Ecto neural progenitor cell (in vitro differentiated cells): ENCODE results near the gene AQP12B.
"Not testable (repeated sequence)": the region's sequence is repeated elsewhere in the genome, so short reads cannot be mapped to it uniquely, and the experiment has no call there.

Experiments
- DNase-seq: peaks from one replicate; pipeline ENCODE4 v3.0.0-alpha.2; 2018; ENCODE audit warnings: low spot score

The AQP12B gene

GRCh38 chr2:240701091-240701735 is 18.5 kb upstream of the AQP12B start:
- DNase-seq, result no peak

- not testable (repeated sequence) for DNase-seq
Observed at GRCh38 chr2:240700616-240701015, 17.9 kb upstream of the AQP12B start.

GRCh38 chr2:240699835-240700234 is 17.1 kb upstream of the AQP12B start:
- DNase-seq, result not testable (repeated sequence)

GRCh38 chr2:240698852-240699561 is 16.3 kb upstream of the AQP12B start:
- DNase-seq, result not testable (repeated sequence)

GRCh38 chr2:240696469-240696868 is 13.8 kb upstream of the AQP12B start:
- not testable (repeated sequence) for DNase-seq

GRCh38 chr2:240695593-240695992 is 12.9 kb upstream of the AQP12B start:
- not testable (repeated sequence) for DNase-seq

GRCh38 chr2:240694304-240694703 is 11.6 kb upstream of the AQP12B start:
- not testable (repeated sequence) for DNase-seq

- peak; percentile 18 for DNase-seq
Observed at GRCh38 chr2:240692583-240693561, 10.2 kb upstream of the AQP12B start.

- DNase-seq, result peak; percentile 31
Observed at GRCh38 chr2:240691631-240692420, 9.1 kb upstream of the AQP12B start, which contains the start of gene AQP12A. AQP12A (plus strand) TSS chr2:240691866; CDS start chr2:240691914, 48 bp downstream.

- DNase-seq, result not testable (repeated sequence)
Observed at GRCh38 chr2:240691075-240691427, 8.4 kb upstream of the AQP12B start.

GRCh38 chr2:240690421-240691074 is 7.9 kb upstream of the AQP12B start:
- not testable (repeated sequence) for DNase-seq

GRCh38 chr2:240689975-240690374 is 7.3 kb upstream of the AQP12B start:
- DNase-seq, result no peak

GRCh38 chr2:240688553-240688919 is 5.9 kb upstream of the AQP12B start:
- DNase-seq, result peak; percentile 39

- peak; percentile 33 for DNase-seq
Observed at GRCh38 chr2:240687741-240688552, 5.3 kb upstream of the AQP12B start.

- no peak for DNase-seq
Observed at GRCh38 chr2:240687045-240687740, 4.5 kb upstream of the AQP12B start.

- no peak for DNase-seq
Observed at GRCh38 chr2:240686460-240686859, 3.8 kb upstream of the AQP12B start.

GRCh38 chr2:240685771-240686371 is 3.2 kb upstream of the AQP12B start:
- DNase-seq, result peak; percentile 53

GRCh38 chr2:240683980-240684728 is 1.5 kb upstream of the AQP12B start:
- DNase-seq, result not testable (repeated sequence)
